Panc1 (cell line): ENCODE results near the gene WASL.

Experiments used
- POLR2AphosphoS5 ChIP-seq: IDR thresholded peaks from 2 replicates; pipeline ENCODE4 v1.6.1; 2012; ENCODE audit warnings: mild to moderate bottlenecking, low read depth, low read length, moderate library complexity
- SIN3A ChIP-seq: IDR thresholded peaks from 2 replicates; pipeline ENCODE4 v1.6.1; 2012; ENCODE audit warnings: low read depth, mild to moderate bottlenecking, low read length, moderate library complexity, borderline replicate concordance; ENCODE audit not compliant: insufficient read depth
- TF ChIP-seq, protein P1 (sequence below): fragments of 450-650 bp; IDR thresholded peaks from 2 replicates; pipeline ENCODE4 v1.5.1; 2017; ENCODE audit warnings: mild to moderate bottlenecking
- TF ChIP-seq, protein P2 (sequence below), 2 experiments: IDR thresholded peaks; 2 replicates each; pipeline ENCODE4 v1.6.1; 2011 to 2012; ENCODE audit warnings: low read depth in 2 of 2, control low read depth in 1 of 2, low read length in 1 of 2, mild to moderate bottlenecking in 1 of 2, moderate library complexity in 1 of 2; ENCODE audit not compliant: insufficient read depth in 1 of 2

DNA sequence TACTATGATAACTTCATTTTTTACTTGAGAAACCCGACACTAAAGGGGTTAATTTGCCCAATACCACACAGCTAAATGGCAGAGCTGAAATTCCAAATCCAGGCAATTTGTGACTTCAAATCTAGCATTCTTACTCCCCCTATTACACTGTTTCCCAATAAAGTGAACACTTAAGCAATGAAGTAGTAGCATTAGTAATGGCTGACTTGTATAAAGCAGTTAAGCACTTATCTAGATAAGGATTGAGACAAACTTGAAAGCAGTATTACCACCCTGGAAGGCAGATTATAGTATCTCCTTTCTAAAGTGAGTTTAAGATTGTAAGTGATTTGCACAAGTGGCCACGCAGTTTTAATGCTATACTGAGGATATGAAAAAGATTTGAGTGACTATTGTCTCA, 39.3 kb downstream of the WASL start:
- TF ChIP-seq POLR2AphosphoS5 (no peak), SIN3A (no peak)
- TF ChIP-seq, protein P1, sequence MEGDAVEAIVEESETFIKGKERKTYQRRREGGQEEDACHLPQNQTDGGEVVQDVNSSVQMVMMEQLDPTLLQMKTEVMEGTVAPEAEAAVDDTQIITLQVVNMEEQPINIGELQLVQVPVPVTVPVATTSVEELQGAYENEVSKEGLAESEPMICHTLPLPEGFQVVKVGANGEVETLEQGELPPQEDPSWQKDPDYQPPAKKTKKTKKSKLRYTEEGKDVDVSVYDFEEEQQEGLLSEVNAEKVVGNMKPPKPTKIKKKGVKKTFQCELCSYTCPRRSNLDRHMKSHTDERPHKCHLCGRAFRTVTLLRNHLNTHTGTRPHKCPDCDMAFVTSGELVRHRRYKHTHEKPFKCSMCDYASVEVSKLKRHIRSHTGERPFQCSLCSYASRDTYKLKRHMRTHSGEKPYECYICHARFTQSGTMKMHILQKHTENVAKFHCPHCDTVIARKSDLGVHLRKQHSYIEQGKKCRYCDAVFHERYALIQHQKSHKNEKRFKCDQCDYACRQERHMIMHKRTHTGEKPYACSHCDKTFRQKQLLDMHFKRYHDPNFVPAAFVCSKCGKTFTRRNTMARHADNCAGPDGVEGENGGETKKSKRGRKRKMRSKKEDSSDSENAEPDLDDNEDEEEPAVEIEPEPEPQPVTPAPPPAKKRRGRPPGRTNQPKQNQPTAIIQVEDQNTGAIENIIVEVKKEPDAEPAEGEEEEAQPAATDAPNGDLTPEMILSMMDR, result no peak
- TF ChIP-seq, protein P2, sequence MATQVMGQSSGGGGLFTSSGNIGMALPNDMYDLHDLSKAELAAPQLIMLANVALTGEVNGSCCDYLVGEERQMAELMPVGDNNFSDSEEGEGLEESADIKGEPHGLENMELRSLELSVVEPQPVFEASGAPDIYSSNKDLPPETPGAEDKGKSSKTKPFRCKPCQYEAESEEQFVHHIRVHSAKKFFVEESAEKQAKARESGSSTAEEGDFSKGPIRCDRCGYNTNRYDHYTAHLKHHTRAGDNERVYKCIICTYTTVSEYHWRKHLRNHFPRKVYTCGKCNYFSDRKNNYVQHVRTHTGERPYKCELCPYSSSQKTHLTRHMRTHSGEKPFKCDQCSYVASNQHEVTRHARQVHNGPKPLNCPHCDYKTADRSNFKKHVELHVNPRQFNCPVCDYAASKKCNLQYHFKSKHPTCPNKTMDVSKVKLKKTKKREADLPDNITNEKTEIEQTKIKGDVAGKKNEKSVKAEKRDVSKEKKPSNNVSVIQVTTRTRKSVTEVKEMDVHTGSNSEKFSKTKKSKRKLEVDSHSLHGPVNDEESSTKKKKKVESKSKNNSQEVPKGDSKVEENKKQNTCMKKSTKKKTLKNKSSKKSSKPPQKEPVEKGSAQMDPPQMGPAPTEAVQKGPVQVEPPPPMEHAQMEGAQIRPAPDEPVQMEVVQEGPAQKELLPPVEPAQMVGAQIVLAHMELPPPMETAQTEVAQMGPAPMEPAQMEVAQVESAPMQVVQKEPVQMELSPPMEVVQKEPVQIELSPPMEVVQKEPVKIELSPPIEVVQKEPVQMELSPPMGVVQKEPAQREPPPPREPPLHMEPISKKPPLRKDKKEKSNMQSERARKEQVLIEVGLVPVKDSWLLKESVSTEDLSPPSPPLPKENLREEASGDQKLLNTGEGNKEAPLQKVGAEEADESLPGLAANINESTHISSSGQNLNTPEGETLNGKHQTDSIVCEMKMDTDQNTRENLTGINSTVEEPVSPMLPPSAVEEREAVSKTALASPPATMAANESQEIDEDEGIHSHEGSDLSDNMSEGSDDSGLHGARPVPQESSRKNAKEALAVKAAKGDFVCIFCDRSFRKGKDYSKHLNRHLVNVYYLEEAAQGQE (IDR thresholded peaks at IDR 0.05; ENCODE audit: insufficient read depth in 1 of 2, low read depth in 2 of 2, low read length in 1 of 2), result no peak
